Measurements from ENCODE around the gene PLCZ1. TPM values are rescaled to one million over a fixed set of nuclear protein-coding genes. Genes with fewer than 3 reads are reported as not detected.
"Not testable (repeated sequence)": the region's sequence is repeated elsewhere in the genome, so short reads cannot be mapped to it uniquely, and the experiment has no call there.

PLCZ1 gene, protein sequence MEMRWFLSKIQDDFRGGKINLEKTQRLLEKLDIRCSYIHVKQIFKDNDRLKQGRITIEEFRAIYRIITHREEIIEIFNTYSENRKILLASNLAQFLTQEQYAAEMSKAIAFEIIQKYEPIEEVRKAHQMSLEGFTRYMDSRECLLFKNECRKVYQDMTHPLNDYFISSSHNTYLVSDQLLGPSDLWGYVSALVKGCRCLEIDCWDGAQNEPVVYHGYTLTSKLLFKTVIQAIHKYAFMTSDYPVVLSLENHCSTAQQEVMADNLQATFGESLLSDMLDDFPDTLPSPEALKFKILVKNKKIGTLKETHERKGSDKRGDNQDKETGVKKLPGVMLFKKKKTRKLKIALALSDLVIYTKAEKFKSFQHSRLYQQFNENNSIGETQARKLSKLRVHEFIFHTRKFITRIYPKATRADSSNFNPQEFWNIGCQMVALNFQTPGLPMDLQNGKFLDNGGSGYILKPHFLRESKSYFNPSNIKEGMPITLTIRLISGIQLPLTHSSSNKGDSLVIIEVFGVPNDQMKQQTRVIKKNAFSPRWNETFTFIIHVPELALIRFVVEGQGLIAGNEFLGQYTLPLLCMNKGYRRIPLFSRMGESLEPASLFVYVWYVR
- total RNA-seq = not detected

DNA sequence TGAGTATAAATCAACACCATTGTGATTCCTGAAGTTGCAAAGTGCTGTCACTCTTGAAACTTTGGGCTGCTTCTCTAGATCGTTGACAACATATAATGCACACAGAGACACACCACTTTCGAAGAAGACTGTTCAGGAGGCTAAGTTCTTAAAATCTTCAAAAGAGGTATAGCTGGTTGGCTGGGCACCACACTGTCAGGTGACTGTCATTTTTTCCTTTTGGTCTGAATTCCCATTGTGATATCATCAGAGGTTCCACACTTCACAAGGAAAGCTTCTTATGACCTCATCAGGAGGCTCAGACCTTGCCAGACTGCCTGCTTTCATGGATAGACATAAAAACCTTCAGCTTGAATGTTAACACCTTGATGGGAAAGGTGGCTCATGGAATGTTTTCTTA lies at the start of gene PLCZ1, which contains the start of gene CAPZA3:
PLCZ1 (minus strand) TSS at position 194 of the 400 bp plus-strand sequence. CDS start 641 bp downstream, outside the sequence.
CAPZA3 (plus strand) TSS at position 301 of the 400 bp plus-strand sequence. CDS start 150 bp downstream, outside the sequence.
- CTCF ChIA-PET = no interaction called here
- Mint-ChIP-seq H3K9me3 (ENCODE audit: insufficient read depth) (peaks cover 12% of the 10 kb centered on the region), H3K27ac (no peak within 1 kb of the TSS), H3K4me3 (no peak within 1 kb of the TSS), H3K27me3 (ENCODE audit: low read depth) (no peaks in the 10 kb centered on the region), H3K36me3 (ENCODE audit: low read depth) (no peaks in the 10 kb centered on the region), H3K4me1 (ENCODE audit: low read depth) (no peaks in the 10 kb centered on the region)
- POLR2A ChIA-PET = no interaction called here
- DNase-seq (no peak), ATAC-seq (no peak)

DNA sequence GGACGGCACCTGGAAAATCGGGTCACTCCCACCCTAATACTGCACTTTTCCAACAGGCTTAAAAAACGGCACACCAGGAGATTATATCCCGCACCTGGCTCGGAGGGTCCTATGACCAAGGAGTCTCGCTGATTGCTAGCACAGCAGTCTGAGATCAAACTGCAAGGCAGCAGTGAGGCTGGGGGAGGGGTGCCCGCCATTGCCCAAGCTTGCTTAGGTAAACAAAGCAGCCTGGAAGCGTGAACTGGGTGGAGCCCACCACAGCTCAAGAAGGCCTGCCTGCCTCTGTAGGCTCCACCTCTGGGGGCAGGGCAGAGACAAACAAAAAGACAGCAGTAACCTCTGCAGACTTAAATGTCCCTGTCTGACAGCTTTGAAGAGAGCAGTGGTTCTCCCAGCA lies 47.7 kb upstream of the PLCZ1 start:
- ATAC-seq; H3K4me3 Mint-ChIP-seq; DNase-seq; H3K27ac Mint-ChIP-seq; H3K4me1 Mint-ChIP-seq (ENCODE audit: low read depth); CTCF ChIA-PET; POLR2A ChIA-PET; H3K27me3 Mint-ChIP-seq (ENCODE audit: low read depth); H3K36me3 Mint-ChIP-seq (ENCODE audit: low read depth): not testable (repeated sequence)
- H3K9me3 Mint-ChIP-seq (ENCODE audit: insufficient read depth) = peaks cover 16% of the 10 kb centered on the region

DNA sequence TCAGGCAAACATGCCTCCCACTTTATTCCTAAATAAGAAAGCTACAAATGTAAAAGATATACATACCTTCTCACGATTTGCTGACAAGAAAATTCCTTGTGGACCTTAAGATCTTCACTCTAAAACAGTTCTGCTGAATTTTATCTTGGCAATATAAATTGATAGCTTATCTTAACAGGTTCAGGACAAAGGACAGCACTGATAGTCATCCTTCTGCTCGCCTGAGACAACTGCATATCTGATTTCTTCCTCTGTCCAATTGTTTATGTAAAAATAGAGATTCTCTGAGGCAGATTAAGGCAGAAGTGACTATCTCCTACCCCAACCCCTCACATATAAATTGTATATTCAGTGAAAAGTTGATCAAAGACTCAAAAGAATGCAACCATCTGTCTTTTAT lies 45.0 kb upstream of the PLCZ1 start:
- ATAC-seq (no peak), DNase-seq (no peak)
- no peaks in the 10 kb centered on the region for H3K4me1 Mint-ChIP-seq (ENCODE audit: low read depth)
- no peak overlapping the region for H3K27ac Mint-ChIP-seq
- no peak overlapping the region for H3K4me3 Mint-ChIP-seq
- peaks cover 16% of the 10 kb centered on the region for H3K9me3 Mint-ChIP-seq (ENCODE audit: insufficient read depth)
- H3K36me3 Mint-ChIP-seq (ENCODE audit: low read depth) = no peaks in the 10 kb centered on the region
- CTCF ChIA-PET = no interaction called here
- no peaks in the 10 kb centered on the region for H3K27me3 Mint-ChIP-seq (ENCODE audit: low read depth)
- POLR2A ChIA-PET = no interaction called here

DNA sequence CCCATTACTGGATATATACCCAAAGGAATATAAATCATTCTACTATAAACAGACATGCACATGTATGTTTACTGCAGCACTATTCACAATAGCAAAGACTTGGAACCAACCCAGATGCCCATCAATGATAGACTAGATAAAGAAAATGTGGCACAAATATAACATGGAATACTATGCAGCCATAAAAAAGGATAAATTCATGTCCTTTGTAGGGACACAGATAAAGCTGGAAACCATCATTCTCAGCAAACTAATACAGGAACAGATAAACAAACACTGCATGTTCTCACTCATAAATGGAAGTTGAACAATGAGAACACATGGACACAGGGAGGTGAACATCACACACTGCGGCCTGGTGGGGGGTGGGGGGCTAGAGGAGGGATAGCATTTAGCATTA lies 28.7 kb upstream of the PLCZ1 start:
- DNase-seq; ATAC-seq; H3K4me3 Mint-ChIP-seq; H3K9me3 Mint-ChIP-seq (ENCODE audit: insufficient read depth); POLR2A ChIA-PET; H3K27ac Mint-ChIP-seq; CTCF ChIA-PET; H3K36me3 Mint-ChIP-seq (ENCODE audit: low read depth); H3K4me1 Mint-ChIP-seq (ENCODE audit: low read depth); H3K27me3 Mint-ChIP-seq (ENCODE audit: low read depth): not testable (repeated sequence)

DNA sequence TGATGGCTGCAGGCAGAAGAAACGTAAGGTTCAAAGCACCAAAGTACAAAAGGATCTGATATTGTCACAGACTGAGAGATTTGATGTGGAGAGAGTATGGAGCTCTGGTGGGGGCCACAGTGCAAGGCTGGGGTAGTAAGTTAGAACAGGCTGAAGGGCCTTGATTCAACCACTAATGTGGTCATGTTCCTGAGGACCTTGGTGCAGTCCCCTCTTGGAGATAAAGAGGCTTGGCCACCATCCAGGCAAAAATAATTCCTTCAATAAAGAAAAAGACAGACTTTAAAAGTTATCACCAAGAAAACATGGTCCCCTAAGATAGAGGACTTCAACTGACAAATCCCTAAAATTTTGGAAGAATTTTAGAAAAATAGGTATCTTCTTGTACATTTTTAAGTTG lies 17.5 kb upstream of the PLCZ1 start:
- ChIA-PET CTCF (no interaction called here), POLR2A (no interaction called here)
- H3K36me3 Mint-ChIP-seq (ENCODE audit: low read depth) = no peaks in the 10 kb centered on the region
- DNase-seq (no peak), ATAC-seq (no peak)
- no peak overlapping the region for H3K27ac Mint-ChIP-seq
- H3K4me1 Mint-ChIP-seq (ENCODE audit: low read depth) = no peaks in the 10 kb centered on the region
- no peaks in the 10 kb centered on the region for H3K27me3 Mint-ChIP-seq (ENCODE audit: low read depth)
- no peak overlapping the region for H3K4me3 Mint-ChIP-seq
- no peaks in the 10 kb centered on the region for H3K9me3 Mint-ChIP-seq (ENCODE audit: insufficient read depth)

DNA sequence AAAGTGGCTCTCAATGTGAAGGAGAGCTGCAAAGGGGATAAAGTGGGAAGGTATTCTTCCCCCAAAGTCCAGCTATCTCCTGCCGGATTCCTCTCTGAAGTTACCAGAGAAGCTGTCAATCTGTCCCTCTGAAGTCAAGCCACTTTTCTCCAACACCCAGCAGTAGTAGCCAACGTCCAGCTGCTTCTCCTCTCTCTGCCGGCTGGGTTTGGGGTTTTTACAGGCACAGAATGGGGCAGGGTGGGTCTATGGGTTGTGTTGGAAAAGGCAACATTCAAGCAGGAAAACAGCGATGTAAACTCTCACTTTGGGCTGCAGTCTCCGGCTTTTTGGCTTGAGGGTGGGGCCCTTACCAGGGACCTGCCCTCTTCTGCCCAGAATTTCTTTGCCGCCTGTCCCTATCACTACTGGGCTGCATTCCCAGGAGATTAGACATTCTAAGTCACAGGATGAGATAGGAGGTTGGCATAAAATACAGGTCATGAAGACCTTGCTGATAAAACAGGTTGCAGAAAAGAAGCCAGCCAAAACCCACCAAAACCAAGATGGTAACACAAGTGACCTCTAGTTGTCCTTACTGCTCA lies 16.4 kb upstream of the PLCZ1 start:
- Mint-ChIP-seq H3K36me3 (ENCODE audit: low read depth) (no peaks in the 10 kb centered on the region), H3K4me3 (no peak overlapping the region), H3K27ac (no peak overlapping the region), H3K27me3 (ENCODE audit: low read depth) (no peaks in the 10 kb centered on the region), H3K9me3 (ENCODE audit: insufficient read depth) (no peaks in the 10 kb centered on the region), H3K4me1 (ENCODE audit: low read depth) (no peaks in the 10 kb centered on the region)
- POLR2A ChIA-PET = no interaction called here
- DNase-seq = no peak
- no peak for ATAC-seq
- CTCF ChIA-PET = no interaction called here

DNA sequence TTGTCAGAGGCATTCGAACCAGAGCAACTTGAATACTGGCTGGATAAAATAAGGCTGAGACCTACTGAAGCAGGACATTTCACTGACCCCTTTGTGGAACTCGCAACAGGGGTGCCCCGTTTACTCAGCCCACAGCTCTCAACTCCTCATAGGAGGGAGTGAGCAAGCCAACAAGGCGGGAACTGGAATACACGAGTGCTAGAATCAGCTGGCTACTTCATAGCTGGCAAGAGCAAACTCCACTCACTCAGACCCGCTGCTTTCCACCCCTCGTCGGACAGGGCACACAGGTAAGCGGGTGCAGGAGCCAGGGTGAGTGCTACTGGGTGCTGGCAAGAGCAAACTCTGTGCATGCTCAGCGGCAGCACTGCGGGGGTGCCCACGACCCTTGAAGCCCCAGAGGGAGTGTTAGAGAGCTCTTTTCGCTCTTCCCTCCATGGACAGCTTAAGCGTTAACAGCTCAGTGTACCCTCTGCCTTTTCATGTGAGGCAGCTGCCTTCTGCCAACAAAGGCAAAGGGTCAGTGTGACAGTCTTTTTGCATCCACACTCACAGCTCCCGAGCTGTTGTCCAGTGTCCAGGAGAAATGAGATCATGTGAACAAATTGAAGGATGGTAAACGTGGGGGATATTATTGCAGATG lies 15.8 kb upstream of the PLCZ1 start:
- DNase-seq (no peak), ATAC-seq (no peak)
- CTCF ChIA-PET = no interaction called here
- POLR2A ChIA-PET = no interaction called here
- Mint-ChIP-seq H3K4me3 (no peak overlapping the region), H3K27me3 (ENCODE audit: low read depth) (no peaks in the 10 kb centered on the region), H3K36me3 (ENCODE audit: low read depth) (no peaks in the 10 kb centered on the region), H3K9me3 (ENCODE audit: insufficient read depth) (no peaks in the 10 kb centered on the region), H3K27ac (no peak overlapping the region), H3K4me1 (ENCODE audit: low read depth) (no peaks in the 10 kb centered on the region)

DNA sequence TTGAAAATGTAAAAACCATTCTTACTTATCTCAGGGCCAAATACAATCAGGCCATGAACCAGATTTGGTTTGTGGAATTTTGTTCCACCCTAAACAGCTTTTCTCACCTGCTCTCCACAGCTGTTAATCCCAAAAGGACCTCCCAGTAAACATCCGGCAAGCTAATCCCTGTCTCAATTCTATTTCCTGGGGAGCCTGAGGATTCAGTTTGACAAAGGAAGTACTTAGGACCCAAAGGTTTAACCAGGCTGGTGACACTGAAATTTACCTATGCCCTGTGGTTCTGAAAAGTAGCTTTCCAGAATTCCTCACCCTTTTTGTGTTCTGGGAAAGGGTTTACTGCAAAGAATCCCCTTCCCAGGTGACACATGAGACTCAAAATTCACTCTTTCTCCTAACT lies 15.1 kb upstream of the PLCZ1 start:
- Mint-ChIP-seq H3K4me3 (no peak overlapping the region), H3K9me3 (ENCODE audit: insufficient read depth) (no peaks in the 10 kb centered on the region), H3K4me1 (ENCODE audit: low read depth) (no peaks in the 10 kb centered on the region), H3K27me3 (ENCODE audit: low read depth) (no peaks in the 10 kb centered on the region), H3K36me3 (ENCODE audit: low read depth) (no peaks in the 10 kb centered on the region), H3K27ac (no peak overlapping the region)
- POLR2A ChIA-PET = no interaction called here
- ATAC-seq (no peak), DNase-seq (no peak)
- CTCF ChIA-PET = interaction anchor here (0.6 kb wide), 1 partner anchor 127 kb away, joined by 3 read pairs; no protein-coding TSS in a partner anchor

DNA sequence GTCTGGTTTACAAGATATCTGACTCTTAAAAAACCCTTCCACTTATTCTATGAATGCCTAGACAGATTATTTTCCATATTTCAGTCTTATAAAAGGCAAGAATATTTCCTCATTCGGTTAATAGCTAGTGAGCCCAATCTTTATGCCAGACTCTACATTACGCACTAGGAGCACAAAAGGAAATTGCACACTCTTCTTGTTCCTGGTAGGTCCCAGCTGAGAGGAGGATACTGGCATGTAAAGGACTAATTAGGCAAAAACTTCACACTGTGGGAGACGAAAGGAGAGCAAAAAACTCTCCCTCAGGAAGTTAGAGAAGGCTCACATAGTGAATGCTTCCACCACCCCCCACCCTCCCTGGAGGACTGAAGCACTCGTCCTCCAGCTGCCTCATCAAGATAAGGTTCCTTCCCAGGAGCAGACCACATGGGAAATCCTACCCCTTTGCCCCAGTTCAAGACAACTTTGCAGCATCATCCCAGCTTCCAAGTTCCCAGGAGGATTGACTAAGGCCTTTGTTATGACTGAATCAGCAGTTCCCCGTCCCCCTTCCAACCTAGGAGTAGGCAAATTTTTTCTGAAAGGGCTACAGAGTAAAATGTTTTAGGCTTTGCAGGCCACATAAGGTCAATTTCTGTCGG lies 14.6 kb upstream of the PLCZ1 start:
- ChIA-PET CTCF (interaction anchor here (0.6 kb wide), 1 partner anchor 127 kb away, joined by 3 read pairs; no protein-coding TSS in a partner anchor), POLR2A (no interaction called here)
- Mint-ChIP-seq H3K27me3 (ENCODE audit: low read depth) (no peaks in the 10 kb centered on the region), H3K9me3 (ENCODE audit: insufficient read depth) (no peaks in the 10 kb centered on the region), H3K4me3 (no peak overlapping the region), H3K36me3 (ENCODE audit: low read depth) (no peaks in the 10 kb centered on the region), H3K27ac (no peak overlapping the region), H3K4me1 (ENCODE audit: low read depth) (no peaks in the 10 kb centered on the region)
- DNase-seq (no peak), ATAC-seq (no peak)

DNA sequence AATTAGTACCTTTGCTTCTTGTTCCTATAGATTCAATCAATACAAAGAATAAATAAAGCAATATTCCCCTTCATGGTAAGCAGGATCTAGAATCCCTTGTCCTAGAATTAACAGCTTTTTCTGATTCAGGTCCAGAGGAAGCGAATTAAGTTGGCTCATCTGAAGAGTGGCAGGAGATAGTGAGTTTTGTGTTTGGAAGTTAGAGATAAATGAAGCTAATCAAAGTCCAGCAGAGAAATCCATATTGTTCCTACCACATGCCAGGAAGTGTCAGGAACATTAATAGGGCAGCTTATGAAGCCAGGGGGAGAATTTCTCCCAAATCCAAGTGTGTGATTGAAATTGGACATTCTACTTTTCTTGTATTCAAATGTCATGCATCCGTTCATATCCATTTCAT lies 14.1 kb upstream of the PLCZ1 start:
- no peak overlapping the region for H3K4me3 Mint-ChIP-seq
- H3K4me1 Mint-ChIP-seq (ENCODE audit: low read depth) = no peaks in the 10 kb centered on the region
- H3K27me3 Mint-ChIP-seq (ENCODE audit: low read depth) = no peaks in the 10 kb centered on the region
- ChIA-PET POLR2A (no interaction called here), CTCF (no interaction called here)
- no peak overlapping the region for H3K27ac Mint-ChIP-seq
- H3K9me3 Mint-ChIP-seq (ENCODE audit: insufficient read depth) = no peaks in the 10 kb centered on the region
- no peak for ATAC-seq
- no peaks in the 10 kb centered on the region for H3K36me3 Mint-ChIP-seq (ENCODE audit: low read depth)
- DNase-seq = no peak

DNA sequence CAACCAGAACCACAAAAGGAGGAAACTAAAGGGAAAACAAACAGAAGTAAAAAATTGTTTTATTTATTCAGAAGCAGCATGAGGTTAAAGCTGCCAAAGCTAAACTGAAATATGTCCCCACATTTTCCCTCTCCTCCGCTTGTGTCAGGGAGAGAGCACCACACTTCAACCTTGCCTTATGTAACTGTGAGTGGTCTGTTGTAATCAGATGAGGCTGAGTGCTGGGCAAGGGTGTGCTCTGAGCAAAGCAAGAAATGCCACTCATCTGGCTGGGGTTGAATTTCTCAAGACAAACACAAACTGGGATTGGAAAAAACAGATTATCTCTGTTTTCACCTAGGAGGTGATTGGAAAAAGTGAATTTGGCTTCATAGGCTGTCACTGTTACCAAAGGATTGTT lies 12.3 kb upstream of the PLCZ1 start:
- H3K4me1 Mint-ChIP-seq (ENCODE audit: low read depth) = no peaks in the 10 kb centered on the region
- no peaks in the 10 kb centered on the region for H3K9me3 Mint-ChIP-seq (ENCODE audit: insufficient read depth)
- H3K27ac Mint-ChIP-seq = no peak overlapping the region
- no peak for DNase-seq
- ChIA-PET POLR2A (no interaction called here), CTCF (no interaction called here)
- ATAC-seq = no peak
- H3K36me3 Mint-ChIP-seq (ENCODE audit: low read depth) = no peaks in the 10 kb centered on the region
- no peak overlapping the region for H3K4me3 Mint-ChIP-seq
- H3K27me3 Mint-ChIP-seq (ENCODE audit: low read depth) = no peaks in the 10 kb centered on the region
